ENCODE data around the gene ARHGAP10. TPM values are rescaled to one million over a fixed set of nuclear protein-coding genes. Genes with fewer than 3 reads are reported as not detected.

ARHGAP10 gene
- total RNA-seq, 4 donors from 2014 or later, result 26.5 to 117 (median 29.7) TPM

DNA sequence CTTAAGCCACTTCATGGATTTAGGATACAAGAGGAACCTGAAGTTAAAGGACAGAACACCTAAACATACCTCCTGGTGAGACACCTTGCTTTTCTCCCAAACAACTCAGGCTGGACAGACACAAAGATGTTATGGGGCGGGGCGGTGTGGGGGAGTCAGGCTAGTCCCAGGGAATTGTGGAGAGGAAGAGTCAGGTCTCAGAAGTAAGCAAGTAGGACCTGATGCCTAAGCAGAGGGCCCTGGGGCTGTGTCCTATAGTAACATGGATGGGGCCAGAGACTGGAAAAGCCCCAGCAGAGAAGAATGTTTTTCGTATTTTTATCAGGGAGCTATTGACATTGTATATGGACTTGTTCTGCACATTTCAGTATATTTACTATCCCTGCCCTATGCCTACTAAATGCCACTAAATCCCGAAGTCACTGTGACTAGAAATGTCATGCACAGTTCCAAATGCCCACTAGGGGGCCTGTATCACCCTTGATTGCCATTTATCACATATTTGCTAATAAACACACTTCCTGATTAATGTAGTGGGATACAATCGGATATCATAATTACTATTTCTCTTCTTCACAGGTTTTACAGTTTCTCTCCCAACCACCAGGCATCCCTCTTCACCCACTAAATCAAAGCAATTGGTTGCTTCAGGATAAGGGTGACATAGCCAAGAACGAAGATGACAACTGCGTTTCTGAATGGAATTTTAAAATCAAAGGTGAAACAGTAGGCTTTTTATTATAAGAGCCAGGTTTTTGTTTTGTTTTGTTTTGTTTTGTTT lies 23.8 kb upstream of the ARHGAP10 start:
- DNase-seq, result no peak
- H3K4me3 ChIP-seq, result no peak overlapping the region
- H3K27me3 ChIP-seq, result no peaks in the 10 kb centered on the region
- H3K9me3 ChIP-seq, result no peaks in the 10 kb centered on the region
- peaks cover 0 to 11% (median 6%) of the 10 kb centered on the region in 3 donors for H3K4me1 ChIP-seq
- TF ChIP-seq, protein P1, sequence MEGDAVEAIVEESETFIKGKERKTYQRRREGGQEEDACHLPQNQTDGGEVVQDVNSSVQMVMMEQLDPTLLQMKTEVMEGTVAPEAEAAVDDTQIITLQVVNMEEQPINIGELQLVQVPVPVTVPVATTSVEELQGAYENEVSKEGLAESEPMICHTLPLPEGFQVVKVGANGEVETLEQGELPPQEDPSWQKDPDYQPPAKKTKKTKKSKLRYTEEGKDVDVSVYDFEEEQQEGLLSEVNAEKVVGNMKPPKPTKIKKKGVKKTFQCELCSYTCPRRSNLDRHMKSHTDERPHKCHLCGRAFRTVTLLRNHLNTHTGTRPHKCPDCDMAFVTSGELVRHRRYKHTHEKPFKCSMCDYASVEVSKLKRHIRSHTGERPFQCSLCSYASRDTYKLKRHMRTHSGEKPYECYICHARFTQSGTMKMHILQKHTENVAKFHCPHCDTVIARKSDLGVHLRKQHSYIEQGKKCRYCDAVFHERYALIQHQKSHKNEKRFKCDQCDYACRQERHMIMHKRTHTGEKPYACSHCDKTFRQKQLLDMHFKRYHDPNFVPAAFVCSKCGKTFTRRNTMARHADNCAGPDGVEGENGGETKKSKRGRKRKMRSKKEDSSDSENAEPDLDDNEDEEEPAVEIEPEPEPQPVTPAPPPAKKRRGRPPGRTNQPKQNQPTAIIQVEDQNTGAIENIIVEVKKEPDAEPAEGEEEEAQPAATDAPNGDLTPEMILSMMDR (IDR thresholded peaks at IDR 0.05), result peak; percentile 82 to 94 (median 87)
- TF ChIP-seq POLR2A (IDR thresholded peaks at IDR 0.05), result no peak
- intact Hi-C loops (cut with DNase I), result loop anchor here (5.0 kb wide), 1 partner anchor 159 kb away; no protein-coding TSS in a partner anchor
- WGBS, 2 donors, result 29 to 37% methylated on average over 7 of the region's 7 CpGs
- H3K27ac ChIP-seq, result peak overlapping the region in 1 of 4 donors; percentile 26
- H3K36me3 ChIP-seq, result no peaks in the 10 kb centered on the region

DNA sequence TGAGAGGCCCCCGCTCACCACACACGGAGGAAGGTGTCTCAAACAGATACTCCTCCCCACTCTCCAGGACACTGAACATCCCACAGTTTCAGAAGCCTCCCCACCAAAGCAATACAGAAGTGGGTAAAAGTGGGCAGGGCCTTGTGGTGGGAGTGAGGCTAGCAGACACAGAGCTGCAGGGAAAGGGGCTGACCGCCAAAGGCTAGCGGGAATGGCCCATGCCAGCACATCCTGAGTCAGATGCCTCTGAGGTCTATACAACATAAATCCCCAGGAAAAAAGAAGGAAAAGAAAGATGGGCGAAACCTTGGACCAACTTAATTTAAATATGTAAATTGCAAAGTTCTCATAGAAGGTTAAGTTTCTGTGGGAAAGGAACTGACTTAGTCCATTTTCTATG lies 21.9 kb upstream of the ARHGAP10 start:
- H3K9me3 ChIP-seq, result no peaks in the 10 kb centered on the region
- H3K27me3 ChIP-seq, result no peaks in the 10 kb centered on the region
- H3K36me3 ChIP-seq, result no peaks in the 10 kb centered on the region
- no peak overlapping the region for H3K27ac ChIP-seq
- peaks cover 0 to 17% (median 11%) of the 10 kb centered on the region in 3 donors for H3K4me1 ChIP-seq
- no peak for TF ChIP-seq POLR2A (IDR thresholded peaks at IDR 0.05)
- TF ChIP-seq, protein P1 (IDR thresholded peaks at IDR 0.05), result no peak
- H3K4me3 ChIP-seq, result no peak overlapping the region
- 92 to 94% methylated on average over 3 to 5 of the region's 5 CpGs for WGBS, 2 donors
- intact Hi-C loops (cut with DNase I), result loop anchor here (5.0 kb wide), 1 partner anchor 157 kb away; no protein-coding TSS in a partner anchor
- DNase-seq, result no peak

GRCh38 chr4:147714575-147715401 lies 17.1 kb upstream of the ARHGAP10 start:
- intact Hi-C loops (cut with DNase I), result no loop called here
- TF ChIP-seq, protein P1 (IDR thresholded peaks at IDR 0.05), result no peak
- TF ChIP-seq POLR2A (IDR thresholded peaks at IDR 0.05), result no peak

GRCh38 chr4:147717878-147718277 lies 14.0 kb upstream of the ARHGAP10 start:
- TF ChIP-seq, protein P1 (IDR thresholded peaks at IDR 0.05), result no peak
- TF ChIP-seq POLR2A (IDR thresholded peaks at IDR 0.05), result no peak
- no peak overlapping the region for H3K27ac ChIP-seq
- WGBS, 2 donors, result 64 to 69% methylated on average over 1 of the region's 1 CpG
- H3K27me3 ChIP-seq, result no peaks in the 10 kb centered on the region
- intact Hi-C loops (cut with DNase I), result no loop called here
- DNase-seq, result no peak
- peaks cover 0 to 6% (median 4%) of the 10 kb centered on the region in 3 donors for H3K4me1 ChIP-seq
- H3K4me3 ChIP-seq, result no peak overlapping the region
- H3K36me3 ChIP-seq, result no peaks in the 10 kb centered on the region
- H3K9me3 ChIP-seq, result no peaks in the 10 kb centered on the region

More at GRCh38 chr4:147714575-147715401, 17.1 kb upstream of the ARHGAP10 start:
- Histone ChIP-seq H3K4me1 (peaks cover 0 to 6% (median 4%) of the 10 kb centered on the region in 3 donors), H3K27ac (peak overlapping the region in 1 of 4 donors; percentile 19), H3K9me3 (no peaks in the 10 kb centered on the region), H3K27me3 (no peaks in the 10 kb centered on the region), H3K4me3 (no peak overlapping the region), H3K36me3 (no peaks in the 10 kb centered on the region)
- no peak for DNase-seq
- 83 to 91% methylated on average over 8 of the region's 8 CpGs for WGBS, 2 donors

DNA sequence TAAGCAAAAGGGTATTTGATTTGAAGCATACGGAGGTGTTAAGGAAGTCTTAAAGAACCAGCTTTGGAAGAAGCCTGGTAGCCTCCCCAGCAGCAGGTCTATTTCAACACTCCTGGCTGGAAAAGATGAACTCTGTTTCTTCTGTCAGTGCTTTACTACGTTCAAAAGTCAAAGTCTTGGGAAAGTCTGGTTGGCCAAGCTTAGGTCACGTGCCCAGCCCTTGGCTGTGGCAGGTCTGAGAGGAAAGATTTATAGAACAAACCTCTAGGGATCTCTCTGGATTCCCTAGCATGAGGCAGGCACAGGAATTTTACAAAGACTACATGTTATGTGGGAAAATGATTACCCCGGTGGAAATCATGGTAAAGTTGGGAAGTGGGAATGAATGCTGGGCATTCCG lies 8.6 kb upstream of the ARHGAP10 start:
- Histone ChIP-seq H3K36me3 (no peaks in the 10 kb centered on the region), H3K27me3 (no peaks in the 10 kb centered on the region), H3K4me3 (no peak overlapping the region), H3K4me1 (peaks cover 0 to 6% (median 0%) of the 10 kb centered on the region in 3 donors), H3K9me3 (no peaks in the 10 kb centered on the region), H3K27ac (no peak overlapping the region)
- intact Hi-C loops (cut with DNase I), result no loop called here
- 76 to 85% methylated on average over 5 of the region's 5 CpGs for WGBS, 2 donors
- TF ChIP-seq POLR2A (IDR thresholded peaks at IDR 0.05), result no peak
- TF ChIP-seq, protein P1 (IDR thresholded peaks at IDR 0.05), result no peak
- DNase-seq, result no peak

Measured in esophagus squamous epithelium (tissue), 5 donors.